Hematopoietic multipotent progenitor cell treated with erythropoietin and hydrocortisone succinate and interleukin-3 and kit ligand, for 17 days (in vitro differentiated cells): Measurements from ENCODE around the gene CELA3B.
"Not testable (repeated sequence)": the region's sequence is repeated elsewhere in the genome, so short reads cannot be mapped to it uniquely, and the experiment has no call there.

Experiments used
- DNase-seq: peaks from one replicate; pipeline ENCODE4 v3.0.0-alpha.2; 2015; ENCODE audit warnings: low spot score

Gene CELA3B

GRCh38 chr1:21980515-21981220 is 3.8 kb downstream of the CELA3B start:
- DNase-seq = not testable (repeated sequence)

GRCh38 chr1:21981253-21981652 is 4.4 kb downstream of the CELA3B start:
- DNase-seq = not testable (repeated sequence)

GRCh38 chr1:21982122-21982521 is 5.3 kb downstream of the CELA3B start:
- not testable (repeated sequence) for DNase-seq

- not testable (repeated sequence) for DNase-seq
Measured at GRCh38 chr1:21983539-21983938, 6.7 kb downstream of the CELA3B start.

- not testable (repeated sequence) for DNase-seq
Measured at GRCh38 chr1:21985893-21986292, 9.1 kb downstream of the CELA3B start.

GRCh38 chr1:21986386-21986785 is 9.6 kb downstream of the CELA3B start:
- not testable (repeated sequence) for DNase-seq

GRCh38 chr1:21989672-21990393 is 13.0 kb downstream of the CELA3B start:
- DNase-seq = not testable (repeated sequence)

- not testable (repeated sequence) for DNase-seq
Measured at GRCh38 chr1:21992186-21992585, 15.4 kb downstream of the CELA3B start.

GRCh38 chr1:21994716-21995115 is 17.9 kb downstream of the CELA3B start:
- not testable (repeated sequence) for DNase-seq

- not testable (repeated sequence) for DNase-seq
Measured at GRCh38 chr1:21996663-21996970, 19.8 kb downstream of the CELA3B start.

- DNase-seq = not testable (repeated sequence)
Measured at GRCh38 chr1:21997891-21998623, 21.2 kb downstream of the CELA3B start.

GRCh38 chr1:21998624-21999294 is 21.9 kb downstream of the CELA3B start:
- DNase-seq = not testable (repeated sequence)

GRCh38 chr1:21999645-22000044 is 22.8 kb downstream of the CELA3B start:
- not testable (repeated sequence) for DNase-seq

GRCh38 chr1:22001409-22001808 is 24.6 kb downstream of the CELA3B start, which contains the start of gene CELA3A:
CELA3A (plus strand) TSS chr1:22001657; CDS start chr1:22001675, 18 bp downstream.
- DNase-seq = no peak

- DNase-seq = not testable (repeated sequence)
Measured at GRCh38 chr1:22002461-22002860, 25.6 kb downstream of the CELA3B start.

GRCh38 chr1:22002875-22003274 is 26.1 kb downstream of the CELA3B start:
- DNase-seq = not testable (repeated sequence)

GRCh38 chr1:22003959-22004358 is 27.1 kb downstream of the CELA3B start:
- not testable (repeated sequence) for DNase-seq

- DNase-seq = peak; percentile 30
Measured at GRCh38 chr1:22005261-22006149, 28.7 kb downstream of the CELA3B start.

- DNase-seq = not testable (repeated sequence)
Measured at GRCh38 chr1:22006736-22007135, 29.9 kb downstream of the CELA3B start.

- not testable (repeated sequence) for DNase-seq
Measured at GRCh38 chr1:22007262-22007661, 30.4 kb downstream of the CELA3B start.

GRCh38 chr1:22009566-22009965 is 32.7 kb downstream of the CELA3B start:
- DNase-seq = not testable (repeated sequence)
